GM12878 (cell line): ENCODE measurements around the gene SETD1B. TPM values are rescaled to one million over a fixed set of nuclear protein-coding genes. Genes with fewer than 3 reads are reported as not detected.
"Not testable (repeated sequence)": the region's sequence is repeated elsewhere in the genome, so short reads cannot be mapped to it uniquely, and the experiment has no call there.

Experiments used
- ATAC-seq: fragments of 200-7000 bp; cut with Tn5 transposase; 3 replicates; pipeline ENCODE4 v1.9.1; 2020; ENCODE audit warnings: mild to moderate bottlenecking, moderate library complexity
- BruUV-seq: library from RNA; stranded (reverse); fragments of 400-500 nt; replicated peaks from 2 replicates; lab custom pipeline; 2021; lab: Mats Ljungman, UMichigan
- CTCF ChIA-PET: fragments of 300-600 bp; sonication (Branson Sonifier 250); formaldehyde crosslinking; extraction: SDS; loops from one replicate; lab custom pipeline; 2021; ENCODE audit warnings: inconsistent platforms; lab: Yijun Ruan, JAX
- POLR2A ChIA-PET: fragments of 350-600 bp; formaldehyde crosslinking; extraction: SDS; loops from one replicate; lab custom pipeline; 2021; ENCODE audit warnings: inconsistent platforms; lab: Charles Lee
- RAD21 ChIA-PET: fragments of 300-600 bp; sonication (Branson Sonifier 250); formaldehyde crosslinking; loops from one replicate; lab custom pipeline; 2023; ENCODE audit warnings: antibody characterized with exemption; ENCODE audit not compliant: unreplicated experiment; lab: Charles Lee
- SMC1A ChIA-PET: fragments of 300-600 bp; sonication (Branson Sonifier 250); formaldehyde crosslinking; loops from one replicate; lab custom pipeline; 2023; ENCODE audit not compliant: unreplicated experiment, uncharacterized antibody; lab: Charles Lee
- DNase-seq: peaks from one replicate; pipeline ENCODE4 v3.0.0-alpha.2; 2011; ENCODE audit warnings: low read depth, low spot score
- FAIRE-seq: peaks from 3 replicates; lab custom pipeline; 2011; peaks lifted over from hg19 to GRCh38; lab: Jason Lieb, UNC
- H2AFZ ChIP-seq: 2 replicates; pipeline ENCODE4 v1.6.0; 2011; ENCODE audit warnings: low read depth, low read length, control low read depth; ENCODE audit not compliant: control insufficient read depth
- H3K27ac ChIP-seq: 2 replicates; pipeline ENCODE4 v1.5.1; 2011; ENCODE audit warnings: control low read depth; ENCODE audit not compliant: control insufficient read depth, insufficient read depth
- H3K27me3 ChIP-seq, 2 experiments: replicated peaks in 1 of 2; 2 replicates each; pipeline versions ENCODE4 v1.6.0 to v1.6.1; 2011; ENCODE audit warnings: low read length in 1 of 2; ENCODE audit not compliant: control insufficient read depth in 2 of 2, insufficient read depth in 2 of 2
- H3K36me3 ChIP-seq, 2 experiments: 2 replicates each; pipeline ENCODE4 v1.5.1; 2011; ENCODE audit warnings: low read length in 1 of 2; ENCODE audit not compliant: control insufficient read depth in 2 of 2, insufficient read depth in 2 of 2
- H3K4me1 ChIP-seq: 2 replicates; pipeline ENCODE4 v1.6.1; 2011; ENCODE audit warnings: mild to moderate bottlenecking, low read length, moderate library complexity, mixed read lengths; ENCODE audit not compliant: control insufficient read depth, insufficient read depth
- H3K4me2 ChIP-seq: 2 replicates; pipeline ENCODE4 v1.6.0; 2011; ENCODE audit warnings: control low read depth; ENCODE audit not compliant: control insufficient read depth, insufficient read depth
- H3K4me3 ChIP-seq: fragments of 200-600 bp; sonication (generic); 2 replicates; pipeline ENCODE4 v1.5.1; 2016
- H3K79me2 ChIP-seq: 2 replicates; pipeline ENCODE4 v1.6.0; 2011; ENCODE audit warnings: low read length; ENCODE audit not compliant: control insufficient read depth, insufficient read depth
- H3K9ac ChIP-seq: 2 replicates; pipeline ENCODE4 v1.8.0; 2011; ENCODE audit warnings: low read length, control low read depth, mixed read lengths; ENCODE audit not compliant: control insufficient read depth, insufficient read depth
- H3K9me3 ChIP-seq: replicated peaks from 3 replicates; pipeline ENCODE4 v1.5.1; 2011; ENCODE audit warnings: mild to moderate bottlenecking, low read length; ENCODE audit not compliant: control insufficient read depth, insufficient read depth
- H4K20me1 ChIP-seq: 2 replicates; pipeline ENCODE4 v1.6.0; 2011; ENCODE audit not compliant: control insufficient read depth, insufficient read depth
- FOXK2 ChIP-seq: fragments of 450-650 bp; IDR thresholded peaks from 2 replicates; pipeline ENCODE4 v1.6.1; 2017; ENCODE audit warnings: mild to moderate bottlenecking, moderate library complexity
- IRF3 ChIP-seq: fragments of 450-650 bp; IDR thresholded peaks from 2 replicates; pipeline ENCODE4 v1.6.1; 2014; ENCODE audit warnings: mild to moderate bottlenecking
- IRF5 ChIP-seq: fragments of 450-650 bp; IDR thresholded peaks from 2 replicates; pipeline ENCODE4 v1.6.1; 2017; ENCODE audit warnings: borderline replicate concordance
- POLR2AphosphoS5 ChIP-seq: IDR thresholded peaks from 2 replicates; pipeline ENCODE4 v1.6.1; 2011; ENCODE audit warnings: mild to moderate bottlenecking, low read length, inconsistent platforms
- RBBP5 ChIP-seq: fragments of 200-600 bp; sonication (generic); conservative IDR thresholded peaks from 2 replicates; pipeline ENCODE4 v1.6.1; 2016
- STAT3 ChIP-seq: IDR thresholded peaks from 2 replicates; pipeline ENCODE4 v1.6.1; 2011; ENCODE audit warnings: low read depth, low read length, improper control_type of control experiment
- ZBTB40 ChIP-seq: fragments of 450-650 bp; IDR thresholded peaks from 2 replicates; pipeline ENCODE4 v1.6.1; 2016; ENCODE audit warnings: mild to moderate bottlenecking, moderate library complexity, borderline replicate concordance
- WGBS: methylation state at CpG from one replicate; pipeline ENCODE4 v1.1.6; 2016; ENCODE audit warnings: low lambda C conversion rate; ENCODE audit not compliant: insufficient replicate concordance, insufficient coverage; ENCODE audit errors: missing lambda C conversion rate; 5-methylcytosine and 5-hydroxymethylcytosine counted together
- in situ Hi-C: fragments of 300-500 bp; cut with MboI; formaldehyde crosslinking; loops from 9 replicates; pipeline ENCODE4 v1.14.3; 2018; ENCODE audit warnings: mixed read lengths
- intact Hi-C: fragments of 100-400 bp; cut with micrococcal nuclease; formaldehyde crosslinking; loops from one replicate; pipeline ENCODE4 v1.14.2; 2022; ENCODE audit not compliant: unreplicated experiment
- polyA plus RNA-seq, 11 experiments: library from polyadenylated mRNA; depleted of rRNA in 4 of 11; unstranded in 6 of 11; stranded (reverse) in 5 of 11; fragments of >200 nt; fragmentation: Nextera tagmentation in 4 of 11; fragmentation: Illumina TruSeq in 1 of 11; extraction: Ambion mirVana in 4 of 11; extraction: Trizol in 1 of 11; gene quantifications; 1 replicate in 1 of 11; 2 replicates in 10 of 11; pipeline versions ENCODE4 v1.2.1 to v1.2.3, GENCODE V29; 2011 to 2016; ENCODE audit warnings: inconsistent platforms in 2 of 11, missing spikeins in 2 of 11, low read depth in 1 of 11
- total RNA-seq, 4 experiments: library from RNA; depleted of rRNA in 3 of 4; stranded (reverse); fragments of >200 nt in 3 of 4; fragmentation: Illumina TruSeq in 1 of 4; extraction: Trizol in 1 of 4; gene quantifications; 2 replicates each; pipeline versions ENCODE4 v1.2.1 to v1.2.3, GENCODE V29; 2013 to 2021

The SETD1B gene
- total and polyA plus RNA-seq, 10 of the 15 experiments (the other 5 are each of a cell fraction or from before 2014, with no cell fraction given), result 0.50 to 17.3 (median 1.6) TPM

- ChIA-PET CTCF (interaction anchor here (0.8 to 1.1 kb wide), 2 partner anchors 66 to 178 kb away, joined by 3 to 4 read pairs; no protein-coding TSS in a partner anchor), RAD21 (no interaction called here), SMC1A (no interaction called here), POLR2A (no interaction called here)
- H3K27me3 ChIP-seq, result no peaks in the 10 kb centered on the region; a peak in 1 of 4 replicates
- WGBS, result 71% methylated on average over 1 of the region's 1 CpG
- FAIRE-seq (no peak), DNase-seq (no peak), ATAC-seq (no peak)
- H2AFZ ChIP-seq, result no peak overlapping the region
- no TSS peak for BruUV-seq
- H3K79me2 ChIP-seq, result no peaks in the 10 kb centered on the region
- no peak overlapping the region for H3K4me3 ChIP-seq
- H3K9me3 ChIP-seq, result no peaks in the 10 kb centered on the region
- in situ Hi-C loops, result no loop called here
- intact Hi-C loops, result no loop called here
- H3K27ac ChIP-seq, result no peak overlapping the region
- TF ChIP-seq FOXK2 (no peak), POLR2AphosphoS5 (no peak), STAT3 (no peak), IRF5 (no peak), RBBP5 (no peak), ZBTB40 (no peak), IRF3 (no peak)
- H3K4me1 ChIP-seq, result no peaks in the 10 kb centered on the region
- no peak overlapping the region for H3K9ac ChIP-seq
- no peaks in the 10 kb centered on the region for H4K20me1 ChIP-seq
- no peaks in the 10 kb centered on the region for H3K36me3 ChIP-seq
- H3K4me2 ChIP-seq, result no peak overlapping the region
Observed at GRCh38 chr12:121860257-121860656, 56.4 kb downstream of the SETD1B start.

- H3K4me1 ChIP-seq, H3K79me2 ChIP-seq, H2AFZ ChIP-seq, FAIRE-seq, RAD21 ChIA-PET, DNase-seq, intact Hi-C loops, ATAC-seq, H3K36me3 ChIP-seq, POLR2A ChIA-PET, H3K4me3 ChIP-seq, H3K27ac ChIP-seq, BruUV-seq, H3K4me2 ChIP-seq, H3K27me3 ChIP-seq, H3K9me3 ChIP-seq, H3K9ac ChIP-seq, H4K20me1 ChIP-seq, in situ Hi-C loops: not testable (repeated sequence)
- ChIA-PET CTCF (interaction anchor here (0.6 to 1.1 kb wide), 2 partner anchors 16 to 66 kb away, joined by 3 read pairs; no protein-coding TSS in a partner anchor), SMC1A (interaction anchor here (0.6 kb wide), 1 partner anchor 803 kb away, joined by 3 read pairs; no protein-coding TSS in a partner anchor)
- WGBS, result 48% methylated on average over 4 of the region's 4 CpGs
Observed at GRCh38 chr12:121860699-121861098, 56.9 kb downstream of the SETD1B start.
